ENCODE results near the gene AMDHD1.

AMDHD1 gene

GRCh38 chr12:95955549-95956159 is 12.5 kb downstream of the AMDHD1 start:
- no peak for TF ChIP-seq CSDC2 (CRISPR knock-in tag; IDR thresholded peaks at IDR 0.05)
- no peak for TF ChIP-seq ZC3H10 (CRISPR knock-in tag; IDR thresholded peaks at IDR 0.05)
- no peak for TF ChIP-seq POU6F1 (CRISPR knock-in tag; IDR thresholded peaks at IDR 0.05; ENCODE audit: borderline replicate concordance, low read depth)
- TF ChIP-seq TSHZ2 (CRISPR knock-in tag; IDR thresholded peaks at IDR 0.05) = no peak
- no peak for TF ChIP-seq ESRRG (CRISPR knock-in tag; IDR thresholded peaks at IDR 0.05)
- no peak for TF ChIP-seq CREB5 (CRISPR knock-in tag; IDR thresholded peaks at IDR 0.05; ENCODE audit: low read depth)
- TF ChIP-seq SNAI2 (CRISPR knock-in tag; IDR thresholded peaks at IDR 0.05) = no peak
- no peak for TF ChIP-seq ZNF565 (CRISPR knock-in tag; conservative IDR thresholded peaks at IDR 0.05; ENCODE audit: low read depth)
- ATAC-seq = no peak

- ATAC-seq = no peak
- TF ChIP-seq PATZ1 (CRISPR knock-in tag; IDR thresholded peaks at IDR 0.05; ENCODE audit: borderline replicate concordance) = no peak
- no peak for TF ChIP-seq ZFP30 (CRISPR knock-in tag; IDR thresholded peaks at IDR 0.05)
- TF ChIP-seq CSDC2 (CRISPR knock-in tag; IDR thresholded peaks at IDR 0.05) = no peak
- no peak for TF ChIP-seq TOX (CRISPR knock-in tag; IDR thresholded peaks at IDR 0.05; ENCODE audit: borderline replicate concordance)
- TF ChIP-seq ISL1 (CRISPR knock-in tag; IDR thresholded peaks at IDR 0.05) = no peak
- TF ChIP-seq SNAI2 (CRISPR knock-in tag; IDR thresholded peaks at IDR 0.05) = no peak
- TF ChIP-seq ARNTL (CRISPR knock-in tag; IDR thresholded peaks at IDR 0.05; ENCODE audit: borderline replicate concordance, low read depth) = no peak
- no peak for TF ChIP-seq TCF4 (CRISPR knock-in tag; IDR thresholded peaks at IDR 0.05; ENCODE audit: borderline replicate concordance)
- no peak for TF ChIP-seq TSHZ2 (CRISPR knock-in tag; IDR thresholded peaks at IDR 0.05)
- no peak for TF ChIP-seq ZC3H10 (CRISPR knock-in tag; IDR thresholded peaks at IDR 0.05)
- no peak for TF ChIP-seq ZFP3 (CRISPR knock-in tag; IDR thresholded peaks at IDR 0.05)
These were observed 13.5 kb downstream of the AMDHD1 start for GRCh38 chr12:95956557-95957145.

- ATAC-seq = peak; percentile 83
- TF ChIP-seq GLIS3 (CRISPR knock-in tag; IDR thresholded peaks at IDR 0.05) = no peak
- no peak for TF ChIP-seq POU6F1 (CRISPR knock-in tag; IDR thresholded peaks at IDR 0.05; ENCODE audit: borderline replicate concordance, low read depth)
- no peak for TF ChIP-seq ISL1 (CRISPR knock-in tag; IDR thresholded peaks at IDR 0.05)
- TF ChIP-seq ESRRG (CRISPR knock-in tag; IDR thresholded peaks at IDR 0.05) = no peak
- TF ChIP-seq SNAI2 (CRISPR knock-in tag; IDR thresholded peaks at IDR 0.05) = no peak
- TF ChIP-seq TSHZ2 (CRISPR knock-in tag; IDR thresholded peaks at IDR 0.05) = no peak
- no peak for TF ChIP-seq ZC3H10 (CRISPR knock-in tag; IDR thresholded peaks at IDR 0.05)
- no peak for TF ChIP-seq ZNF70 (CRISPR knock-in tag; IDR thresholded peaks at IDR 0.05)
- TF ChIP-seq TOX (CRISPR knock-in tag; IDR thresholded peaks at IDR 0.05; ENCODE audit: borderline replicate concordance) = no peak
- TF ChIP-seq ZNF565 (CRISPR knock-in tag; conservative IDR thresholded peaks at IDR 0.05; ENCODE audit: low read depth) = no peak
- TF ChIP-seq PPARA (CRISPR knock-in tag; IDR thresholded peaks at IDR 0.05; ENCODE audit: borderline replicate concordance) = no peak
- no peak for TF ChIP-seq CREB5 (CRISPR knock-in tag; IDR thresholded peaks at IDR 0.05; ENCODE audit: low read depth)
These were observed 16.0 kb downstream of the AMDHD1 start for GRCh38 chr12:95959107-95959506.

Data from SK-N-SH treated with all-trans-retinoic acid at 6 μM for 48 hours (cell line).